ENCODE results near the gene PRND. TPM values are rescaled to one million over a fixed set of nuclear protein-coding genes. Genes with fewer than 3 reads are reported as not detected.

PRND gene
- total and polyA plus RNA-seq, 2 donors (not counting 1 experiment from before 2014, with no cell fraction given), result 0.03 TPM; not detected in 1

DNA sequence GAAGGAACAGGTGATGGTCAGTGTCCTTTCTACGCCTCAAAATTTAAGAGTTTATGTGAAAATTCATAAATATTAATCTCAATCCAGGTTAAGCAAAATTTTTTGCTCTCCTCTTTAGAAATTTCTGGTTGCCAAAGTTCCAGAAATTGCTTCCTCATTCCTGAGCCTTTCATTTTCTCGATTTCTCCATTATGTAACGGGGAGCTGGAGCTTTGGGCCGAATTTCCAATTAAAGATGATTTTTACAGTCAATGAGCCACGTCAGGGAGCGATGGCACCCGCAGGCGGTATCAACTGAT, 35.8 kb upstream of the PRND start:
- intact Hi-C loops (cut with micrococcal nuclease), result no loop called here
- Mint-ChIP-seq H3K9me3 (ENCODE audit: insufficient read depth) (no peaks in the 10 kb centered on the region), H3K27ac (peak overlapping the region; percentile 95), H3K27me3 (no peaks in the 10 kb centered on the region), H3K4me3 (peak overlapping the region; percentile 89), H3K4me1 (peaks cover 42% of the 10 kb centered on the region)
- Histone ChIP-seq H3K36me3 (replicated peaks in 1 of 2; ENCODE audit: control extremely low read depth in 1 of 2, control insufficient read depth in 1 of 2, extremely low read depth in 1 of 2, insufficient read depth in 2 of 2, low read length in 1 of 2) (no peaks in the 10 kb centered on the region), H3K9me3 (ENCODE audit: control extremely low read depth in 1 of 3, control insufficient read depth in 2 of 3, insufficient read depth in 1 of 3, low read length in 2 of 3) (no peaks in the 10 kb centered on the region), H3K4me2 (replicated peaks; ENCODE audit: low read depth, low read length, poor library complexity, severe bottlenecking) (peak overlapping the region; percentile 65), H3K9ac (ENCODE audit: low read length) (peak overlapping the region; percentile 82), H2AFZ (ENCODE audit: insufficient read depth, low read depth, low read length, poor library complexity, severe bottlenecking) (peak overlapping the region; percentile 54), H3K27ac (ENCODE audit: low read length in 2 of 2) (peak overlapping the region; percentile 70 to 92), H3K4me3 (ENCODE audit: control extremely low read depth in 1 of 5, extremely low read depth in 1 of 5, insufficient read depth in 1 of 5, low read depth in 2 of 5, low read length in 4 of 5) (peak overlapping the region; percentile 39 to 80 (median 68)), H3K4me1 (ENCODE audit: control insufficient read depth in 2 of 2, insufficient read depth in 2 of 2, low read length in 2 of 2) (peaks cover 4 to 15% of the 10 kb centered on the region in 2 donors), H3K79me2 (ENCODE audit: control insufficient read depth, insufficient read depth, low read length) (peaks cover 14% of the 10 kb centered on the region), H3K27me3 (replicated peaks in 1 of 4; ENCODE audit: control extremely low read depth in 1 of 4, control insufficient read depth in 3 of 4, insufficient read depth in 4 of 4, low read length in 3 of 4) (no peaks in the 10 kb centered on the region), H4K20me1 (ENCODE audit: control insufficient read depth, insufficient read depth, low read length, poor library complexity, severe bottlenecking) (peaks cover 20% of the 10 kb centered on the region)
- DNase-seq (no peak), ATAC-seq (ENCODE audit: low read depth) (no peak)
- TF ChIP-seq EZH2 (IDR thresholded peaks at IDR 0.05; ENCODE audit: borderline replicate concordance, insufficient read depth, low read depth, low read length, poor library complexity, severe bottlenecking) (no peak), CTCF (IDR thresholded peaks at IDR 0.05) (no peak)
- ChIA-PET POLR2A (no interaction called here), CTCF (no interaction called here)
- 4% methylated on average over 7 of the region's 8 CpGs for WGBS (ENCODE audit: insufficient coverage)

- H3K27ac Mint-ChIP-seq, result peak overlapping the region; percentile 7
- ATAC-seq (ENCODE audit: low read depth) (no peak), DNase-seq (no peak)
- H4K20me1 ChIP-seq (ENCODE audit: control insufficient read depth, insufficient read depth, low read length, poor library complexity, severe bottlenecking), result peaks cover 20% of the 10 kb centered on the region
- no CpG with 5 or more reads among the region's 2 CpGs for WGBS (ENCODE audit: insufficient coverage)
- peaks cover 50% of the 10 kb centered on the region for H3K4me1 Mint-ChIP-seq
- TF ChIP-seq EZH2 (IDR thresholded peaks at IDR 0.05; ENCODE audit: borderline replicate concordance, insufficient read depth, low read depth, low read length, poor library complexity, severe bottlenecking) (no peak), CTCF (IDR thresholded peaks at IDR 0.05) (no peak)
- no peaks in the 10 kb centered on the region for H3K27me3 ChIP-seq (replicated peaks in 1 of 4; ENCODE audit: control extremely low read depth in 1 of 4, control insufficient read depth in 3 of 4, insufficient read depth in 4 of 4, low read length in 3 of 4)
- H3K4me3 ChIP-seq (ENCODE audit: control extremely low read depth in 1 of 5, extremely low read depth in 1 of 5, insufficient read depth in 1 of 5, low read depth in 2 of 5, low read length in 4 of 5), result no peak overlapping the region
- H3K9me3 Mint-ChIP-seq (ENCODE audit: insufficient read depth), result no peaks in the 10 kb centered on the region
- no peak overlapping the region for H3K27ac ChIP-seq (ENCODE audit: low read length in 2 of 2)
- H2AFZ ChIP-seq (ENCODE audit: insufficient read depth, low read depth, low read length, poor library complexity, severe bottlenecking), result no peak overlapping the region
- H3K9ac ChIP-seq (ENCODE audit: low read length), result no peak overlapping the region
- peaks cover 19% of the 10 kb centered on the region for H3K79me2 ChIP-seq (ENCODE audit: control insufficient read depth, insufficient read depth, low read length)
- no peaks in the 10 kb centered on the region for H3K36me3 ChIP-seq (replicated peaks in 1 of 2; ENCODE audit: control extremely low read depth in 1 of 2, control insufficient read depth in 1 of 2, extremely low read depth in 1 of 2, insufficient read depth in 2 of 2, low read length in 1 of 2)
- peak overlapping the region; percentile 35 for H3K4me3 Mint-ChIP-seq
- H3K27me3 Mint-ChIP-seq, result no peaks in the 10 kb centered on the region
- POLR2A ChIA-PET, result no interaction called here
- peaks cover 4 to 13% of the 10 kb centered on the region in 2 donors for H3K4me1 ChIP-seq (ENCODE audit: control insufficient read depth in 2 of 2, insufficient read depth in 2 of 2, low read length in 2 of 2)
- CTCF ChIA-PET, result interaction anchor here (1.5 kb wide), 1 partner anchor 75 kb away, joined by 7 read pairs; no protein-coding TSS in a partner anchor
- no peak overlapping the region for H3K4me2 ChIP-seq (replicated peaks; ENCODE audit: low read depth, low read length, poor library complexity, severe bottlenecking)
- intact Hi-C loops (cut with micrococcal nuclease), result no loop called here
- no peaks in the 10 kb centered on the region for H3K9me3 ChIP-seq (ENCODE audit: control extremely low read depth in 1 of 3, control insufficient read depth in 2 of 3, insufficient read depth in 1 of 3, low read length in 2 of 3)
Observed at GRCh38 chr20:4688305-4688704, 33.4 kb upstream of the PRND start.
